NB4 (cell line): Measurements from ENCODE around the gene HNRNPUL1.
A peak's percentile ranks its signal among the peaks of the same experiment; 100 is the strongest.

Source experiments
- DNase-seq: peaks from one replicate; pipeline ENCODE4 v3.0.0; 2010; ENCODE audit warnings: low read depth
- H3K4me3 ChIP-seq: one replicate; pipeline ENCODE4 v1.5.1; 2011; ENCODE audit warnings: mild to moderate bottlenecking, low read depth, low read length, moderate library complexity
- CTCF ChIP-seq: IDR thresholded peaks from one replicate; pipeline ENCODE4 v1.5.1; 2012; ENCODE audit warnings: low read depth, low read length
- MAX ChIP-seq: IDR thresholded peaks from 2 replicates; pipeline ENCODE4 v1.6.1; 2011; ENCODE audit warnings: low read depth, low read length
- MYC ChIP-seq: IDR thresholded peaks from 2 replicates; pipeline ENCODE4 v1.6.1; 2011; ENCODE audit warnings: low read depth, low read length
- POLR2A ChIP-seq: IDR thresholded peaks from 2 replicates; pipeline ENCODE4 v1.6.1; 2011; ENCODE audit warnings: mild to moderate bottlenecking; ENCODE audit not compliant: insufficient read length; ENCODE audit errors: extremely low read depth

The HNRNPUL1 gene

GRCh38 chr19:41318696-41319499 lies 54.7 kb downstream of the HNRNPUL1 start:
- TF ChIP-seq CTCF = no peak
- TF ChIP-seq MYC = no peak
- no peak for TF ChIP-seq MAX
- no peak for TF ChIP-seq POLR2A
- DNase-seq = no peak
- no peak overlapping the region for H3K4me3 ChIP-seq

GRCh38 chr19:41319500-41320184 lies 55.5 kb downstream of the HNRNPUL1 start:
- TF ChIP-seq MAX (no peak), POLR2A (no peak), CTCF (no peak), MYC (no peak)
- H3K4me3 ChIP-seq = no peak overlapping the region
- no peak for DNase-seq

GRCh38 chr19:41320185-41320518 lies 56.0 kb downstream of the HNRNPUL1 start:
- no peak for DNase-seq
- H3K4me3 ChIP-seq = no peak overlapping the region
- no peak for TF ChIP-seq MAX

- no peak overlapping the region for H3K4me3 ChIP-seq
- DNase-seq = no peak
- TF ChIP-seq POLR2A (no peak), CTCF (no peak), MYC (no peak), MAX (no peak)
These were observed 56.4 kb downstream of the HNRNPUL1 start for GRCh38 chr19:41320568-41320967.

GRCh38 chr19:41321204-41321599 lies 57.0 kb downstream of the HNRNPUL1 start:
- TF ChIP-seq POLR2A = no peak
- no peak for TF ChIP-seq MYC
- TF ChIP-seq CTCF = no peak
- no peak overlapping the region for H3K4me3 ChIP-seq
- no peak for DNase-seq

- no peak overlapping the region for H3K4me3 ChIP-seq
- TF ChIP-seq MYC = no peak
- no peak for TF ChIP-seq POLR2A
- TF ChIP-seq MAX = no peak
- peak; percentile 45 for TF ChIP-seq CTCF
- peak; percentile 53 for DNase-seq
These were observed 57.6 kb downstream of the HNRNPUL1 start for GRCh38 chr19:41321600-41322270.
